22Rv1 (cell line): ENCODE results near the gene NECAB2.

Experiments
- H3K27ac ChIP-seq: fragments of 450-650 bp; 2 replicates; pipeline ENCODE4 v1.5.1; 2017
- CTCF ChIP-seq: fragments of 450-650 bp; IDR thresholded peaks from 2 replicates; pipeline ENCODE4 v1.5.1; 2017; ENCODE audit warnings: mild to moderate bottlenecking
- ZFX ChIP-seq: fragments of 450-650 bp; IDR thresholded peaks from 2 replicates; pipeline ENCODE4 v1.6.1; 2017; ENCODE audit warnings: antibody characterized with exemption, borderline replicate concordance

NECAB2 gene

GRCh38 chr16:83959656-83960434 lies 8.2 kb upstream of the NECAB2 start:
- no peak for TF ChIP-seq ZFX
- TF ChIP-seq CTCF, result no peak
- H3K27ac ChIP-seq, result no peak overlapping the region

GRCh38 chr16:83960521-83961249 lies 7.4 kb upstream of the NECAB2 start:
- TF ChIP-seq ZFX (no peak), CTCF (no peak)

GRCh38 chr16:83961591-83961990 lies 6.5 kb upstream of the NECAB2 start:
- TF ChIP-seq ZFX (no peak), CTCF (no peak)
- H3K27ac ChIP-seq, result no peak overlapping the region

More at GRCh38 chr16:83960521-83961249, 7.4 kb upstream of the NECAB2 start:
- no peak overlapping the region for H3K27ac ChIP-seq

GRCh38 chr16:83963277-83964119 lies 4.5 kb upstream of the NECAB2 start:
- TF ChIP-seq CTCF, result no peak
- no peak for TF ChIP-seq ZFX
- no peak overlapping the region for H3K27ac ChIP-seq

GRCh38 chr16:83964684-83965443 lies 3.2 kb upstream of the NECAB2 start:
- TF ChIP-seq ZFX, result no peak
- no peak overlapping the region for H3K27ac ChIP-seq

- H3K27ac ChIP-seq, result no peak overlapping the region
- TF ChIP-seq ZFX, result no peak
- no peak for TF ChIP-seq CTCF
Observed at GRCh38 chr16:83965444-83966152, 2.4 kb upstream of the NECAB2 start.
